Limb (tissue), 2 donors: ENCODE results near the gene BEND6.

Experiments used
- DNase-seq, 2 donors: peaks; one replicate each; pipeline ENCODE4 v3.0.0-alpha.2; 2016; ENCODE audit errors: extremely low spot score in 2 of 2

The BEND6 gene, protein sequence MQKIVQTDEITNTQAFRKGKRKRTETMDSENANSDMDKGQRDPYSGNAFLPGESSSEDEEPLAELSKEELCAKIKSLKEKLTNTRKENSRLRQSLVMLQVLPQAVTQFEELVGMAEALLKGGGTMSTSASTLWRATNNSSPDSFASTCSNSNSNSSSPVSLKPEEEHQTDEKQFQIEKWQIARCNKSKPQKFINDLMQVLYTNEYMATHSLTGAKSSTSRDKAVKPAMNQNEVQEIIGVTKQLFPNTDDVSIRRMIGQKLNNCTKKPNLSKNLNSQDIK

DNA sequence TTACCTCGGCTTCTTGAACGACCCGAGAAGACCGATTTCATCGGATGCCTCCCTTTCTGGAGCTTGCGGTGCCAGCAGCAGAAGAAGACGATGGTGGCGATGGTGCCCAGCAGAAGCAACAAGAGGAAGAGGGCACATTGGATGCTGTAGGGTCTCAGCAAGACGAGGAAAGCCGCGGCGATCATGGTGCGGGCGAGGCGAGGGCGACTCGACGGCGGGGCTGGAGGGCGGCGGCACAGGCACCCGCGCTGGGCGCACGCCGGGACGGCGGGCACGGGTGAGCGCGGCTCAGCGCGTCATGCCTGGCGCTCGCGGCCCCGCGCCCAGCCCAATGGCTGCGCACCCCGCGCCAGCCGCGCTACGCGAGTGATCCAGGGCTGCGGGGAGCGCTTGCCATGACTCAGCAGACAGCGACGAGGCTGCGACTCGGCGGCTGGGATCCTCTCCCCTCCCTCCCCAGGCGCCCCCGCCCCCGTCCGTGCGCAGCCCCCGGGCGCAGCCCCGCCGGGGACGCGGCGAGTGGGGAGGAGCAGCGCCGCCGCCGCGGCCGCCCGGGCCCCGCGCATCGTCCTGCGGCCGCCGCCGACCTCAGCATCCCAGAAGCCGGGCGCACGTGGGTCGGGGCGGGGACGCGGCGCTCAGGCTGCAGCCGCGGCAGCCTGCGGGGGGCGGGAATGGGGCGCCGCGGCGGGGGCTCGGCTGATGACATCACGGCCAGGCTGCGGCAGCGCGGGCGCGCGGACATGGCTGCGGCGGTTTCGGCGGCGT is at the start of gene BEND6:
TSS of gene BEND6 (plus strand) at position 705 of the 768 bp plus-strand sequence. CDS start 26,704 bp downstream, outside the sequence.
- DNase-seq = peak; percentile 38 to 84

DNA sequence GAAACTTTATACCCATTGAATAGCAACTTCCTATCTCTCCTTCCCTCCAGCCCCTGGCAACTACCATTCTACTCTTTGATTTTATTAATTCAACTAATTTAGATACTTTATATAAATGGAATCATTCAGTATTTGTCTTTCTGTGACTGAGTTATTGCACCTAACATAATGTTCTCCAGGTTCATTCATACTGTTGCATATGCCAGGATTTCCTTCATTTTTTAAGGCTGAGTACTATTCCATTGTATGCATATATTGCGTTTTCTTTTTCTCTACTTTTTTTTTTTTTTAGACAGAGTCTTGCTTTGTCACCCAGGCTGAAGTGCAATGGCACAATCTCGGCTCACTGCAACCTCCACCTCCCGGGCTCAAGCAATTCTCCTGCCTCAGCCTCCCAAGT is 49.5 kb upstream of the BEND6 start:
- no peak for DNase-seq

GRCh38 chr6:56906752-56907151 is 48.2 kb upstream of the BEND6 start:
- DNase-seq = no peak

- DNase-seq = no peak
These were observed 45.6 kb upstream of the BEND6 start for GRCh38 chr6:56909115-56909907.

DNA sequence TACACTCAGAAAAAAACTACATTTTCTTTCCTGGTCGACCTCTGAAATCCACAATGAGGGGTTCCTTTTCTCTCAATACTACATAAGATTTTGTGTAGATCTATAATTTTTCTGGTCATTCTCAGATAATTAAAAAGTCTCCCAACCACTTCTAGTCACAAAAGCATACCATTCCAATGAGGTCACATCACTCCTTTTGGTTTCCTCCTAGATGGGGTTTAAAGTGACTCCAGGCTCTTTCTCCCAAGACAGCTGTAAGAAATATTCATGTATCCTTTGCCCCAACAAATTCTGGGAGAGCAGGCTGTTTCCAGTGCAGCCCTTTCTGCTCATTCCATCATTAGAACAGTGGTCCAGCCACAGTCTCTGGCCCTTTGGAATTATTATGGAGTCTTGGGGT is 43.1 kb upstream of the BEND6 start:
- DNase-seq = no peak

DNA sequence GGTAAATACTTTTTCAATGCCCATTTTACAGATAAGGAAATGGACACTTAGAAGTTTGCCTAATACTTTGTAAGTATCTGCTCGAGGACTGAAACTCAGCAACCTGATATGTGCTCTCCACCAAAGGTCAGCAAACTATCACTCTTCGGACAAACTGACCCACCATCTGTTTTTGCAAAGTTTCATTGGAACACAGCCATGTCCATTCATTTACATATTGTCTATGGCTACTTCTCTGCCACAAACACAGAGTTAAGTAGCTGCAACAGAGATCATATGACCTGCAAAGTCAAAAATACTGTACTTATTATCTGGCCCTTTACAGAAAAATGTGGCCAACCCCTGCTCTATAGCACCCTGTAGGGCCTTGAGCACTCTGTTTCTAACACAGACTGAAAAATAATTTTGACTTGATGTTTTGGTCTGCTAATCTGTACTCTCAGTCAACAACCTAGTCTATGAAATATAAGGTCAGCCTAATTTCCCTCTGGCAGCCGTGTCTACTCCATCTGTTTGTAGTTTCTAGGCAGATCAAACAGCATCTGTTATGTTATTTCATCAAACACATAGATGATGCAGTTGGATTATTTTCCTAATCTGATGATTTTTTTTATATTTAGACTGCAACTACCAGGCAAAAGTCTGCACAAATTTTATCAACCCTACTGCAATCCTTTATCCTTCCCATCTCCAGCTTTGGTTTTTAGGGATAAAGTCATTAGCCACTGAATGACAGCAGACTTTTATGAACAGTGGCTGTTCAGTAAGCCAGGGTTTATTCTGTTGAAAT is 41.4 kb upstream of the BEND6 start:
- DNase-seq = no peak

DNA sequence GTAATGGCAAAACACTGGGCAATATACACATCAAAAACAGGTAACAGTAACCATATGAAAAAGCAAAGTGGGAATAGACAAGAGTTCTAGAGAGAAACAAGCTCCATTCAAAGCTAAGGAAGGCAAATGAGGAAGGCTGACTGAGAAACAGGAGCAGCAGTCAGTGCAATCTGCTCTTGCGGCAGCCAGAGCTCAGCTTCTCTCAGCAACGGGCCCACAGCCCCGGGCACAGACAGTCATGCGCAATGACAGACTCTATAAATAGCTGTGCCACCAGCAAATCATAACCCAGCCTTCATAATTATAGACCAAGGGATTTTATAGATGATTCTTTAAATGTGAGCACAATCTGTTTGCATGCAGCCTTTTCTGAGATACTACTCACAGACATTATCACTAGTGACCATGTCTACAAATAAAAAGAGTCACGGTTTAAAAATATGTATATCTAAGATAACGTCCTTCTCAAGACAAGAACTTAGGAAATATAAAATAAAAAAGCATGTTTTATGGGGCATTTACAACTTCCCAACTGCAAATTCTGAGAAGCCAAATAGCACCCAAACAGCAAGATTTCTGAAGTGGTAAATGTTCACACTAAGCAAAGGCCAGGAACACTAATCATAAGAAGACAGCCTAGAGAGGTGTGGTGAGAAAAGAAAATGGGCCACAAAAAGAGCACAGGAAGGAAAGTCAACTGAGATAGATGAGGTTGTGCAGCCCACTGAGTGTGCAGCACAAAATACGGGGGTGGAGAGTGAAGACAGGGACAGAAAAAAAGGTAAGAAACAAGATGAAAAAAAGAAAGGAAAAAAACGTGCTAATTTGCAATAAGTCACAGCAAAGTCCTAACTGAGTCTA is 39.9 kb upstream of the BEND6 start:
- DNase-seq = no peak

GRCh38 chr6:56915832-56916231 is 39.1 kb upstream of the BEND6 start:
- DNase-seq = no peak

- no peak for DNase-seq
These were observed 37.9 kb upstream of the BEND6 start for GRCh38 chr6:56916849-56917551.

DNA sequence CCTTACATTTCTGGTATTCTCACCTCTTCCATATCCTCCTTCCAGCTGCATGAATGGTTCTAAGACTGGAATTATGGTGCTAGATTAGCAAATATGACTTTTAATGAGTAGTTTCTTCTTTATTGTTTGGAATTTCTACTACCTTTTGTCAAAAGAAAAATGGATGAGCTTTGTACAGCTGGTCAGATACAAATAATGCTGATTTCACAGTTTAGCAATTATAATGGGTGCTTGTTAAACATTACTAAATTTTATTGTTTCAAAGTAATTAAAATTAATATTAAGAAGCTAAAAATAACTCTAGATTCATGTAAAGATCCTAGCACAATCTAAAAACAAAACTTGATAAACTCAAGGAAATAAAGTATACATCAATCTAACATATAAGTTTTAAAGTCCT is 32.3 kb upstream of the BEND6 start:
- no peak for DNase-seq

DNA sequence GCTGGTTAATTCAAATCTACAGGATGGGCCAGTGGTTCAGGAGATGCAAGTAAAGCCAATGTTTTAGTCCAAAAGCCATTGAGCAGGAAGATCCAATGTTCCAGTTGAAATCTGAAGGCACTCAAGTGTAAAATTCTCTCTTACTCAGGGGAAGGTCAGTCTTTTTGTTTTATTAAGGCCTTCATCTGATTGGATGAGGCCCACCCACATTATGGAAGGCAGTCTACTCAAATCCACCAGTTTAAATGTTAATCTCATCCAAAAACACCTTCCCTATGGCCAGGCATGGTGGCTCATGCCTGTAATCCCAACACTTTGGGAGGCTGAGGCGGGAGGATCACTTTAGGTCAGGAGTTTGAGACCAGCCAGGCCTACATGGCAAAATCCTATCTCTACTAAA is 31.3 kb upstream of the BEND6 start:
- no peak for DNase-seq

- no peak for DNase-seq
These were observed 27.1 kb upstream of the BEND6 start for GRCh38 chr6:56927538-56928453.

DNA sequence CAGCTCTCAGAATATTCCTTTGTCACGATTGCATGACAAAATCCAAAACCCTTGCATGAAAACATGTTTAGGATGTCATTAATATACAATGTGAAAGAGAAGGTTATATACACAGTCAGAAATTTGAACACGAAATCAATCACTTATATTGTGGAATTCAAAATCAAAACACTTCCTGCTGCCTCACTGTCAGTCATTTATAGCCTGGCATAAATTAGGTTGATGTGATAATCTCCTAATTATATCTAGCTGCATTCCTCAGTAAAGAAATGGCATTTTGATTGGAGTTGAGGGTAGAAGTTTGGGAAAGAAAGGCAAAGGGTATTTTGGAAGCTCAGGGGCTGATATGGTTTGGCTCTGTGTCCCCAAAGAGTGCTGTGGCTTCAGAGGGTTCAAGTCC is 24.1 kb upstream of the BEND6 start:
- no peak for DNase-seq

DNA sequence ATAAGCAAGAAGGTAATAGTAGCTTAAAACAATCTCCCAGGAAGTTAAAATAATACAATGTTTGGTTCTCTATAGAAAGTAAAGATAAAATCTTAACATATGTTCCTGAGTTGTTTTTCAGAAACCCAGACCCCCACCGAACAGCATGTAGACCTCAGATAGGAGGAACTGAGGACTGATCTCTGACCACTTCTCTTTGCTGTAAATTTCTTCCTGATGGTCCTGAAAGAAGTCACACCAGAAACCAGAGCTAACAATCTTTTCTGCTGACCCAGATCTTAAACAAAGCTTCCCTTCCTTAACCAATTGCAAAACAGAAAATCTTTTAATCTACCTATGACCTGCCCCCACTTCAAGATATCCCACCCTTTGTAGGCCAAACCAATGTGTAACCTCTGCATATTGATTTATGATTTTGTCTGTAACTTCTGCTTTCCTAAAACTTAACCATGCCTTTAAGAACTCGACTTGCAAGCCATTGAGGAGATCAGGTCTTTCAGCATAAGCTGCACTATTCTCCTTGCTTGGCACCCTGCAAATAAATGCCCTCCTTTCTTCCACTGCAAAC is 21.9 kb upstream of the BEND6 start:
- DNase-seq = no peak

DNA sequence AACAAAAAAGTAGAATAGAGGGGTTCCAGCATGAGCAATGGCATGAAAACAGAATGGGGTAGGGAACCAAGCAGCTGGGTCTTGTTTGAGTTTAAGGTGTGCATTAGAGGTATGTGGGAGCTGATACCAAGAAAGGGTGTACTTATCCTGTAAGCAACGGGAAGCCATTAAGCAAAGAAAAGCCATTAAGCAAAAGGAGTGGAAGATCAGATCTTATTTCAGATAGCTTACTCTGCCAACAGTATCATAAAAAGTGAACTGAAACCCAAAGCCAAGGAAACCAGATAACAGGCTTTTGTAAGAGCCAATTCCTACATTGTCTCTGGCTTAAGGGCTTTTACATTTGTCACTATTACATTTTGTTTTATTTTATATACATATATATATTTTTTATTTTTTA is 21.3 kb upstream of the BEND6 start:
- DNase-seq = no peak

DNA sequence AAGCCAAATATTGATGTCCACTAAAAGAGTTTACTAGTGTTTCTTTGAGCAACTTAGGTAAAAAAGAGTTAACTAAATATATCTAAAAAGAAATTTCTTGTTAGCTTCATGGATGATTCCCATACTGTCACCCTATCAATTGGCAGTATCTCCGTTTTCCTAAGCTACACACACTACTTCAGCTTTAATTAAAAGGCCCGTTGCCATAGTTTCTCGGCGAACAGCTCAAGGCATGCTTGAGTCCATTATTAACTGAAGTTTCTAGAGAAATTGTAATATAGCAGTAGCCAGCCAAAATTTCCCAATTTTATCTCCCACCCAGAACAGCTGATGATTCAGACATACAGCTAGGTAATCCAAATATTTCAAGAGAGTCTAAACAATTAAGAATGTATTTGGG is 20.0 kb upstream of the BEND6 start:
- no peak for DNase-seq

GRCh38 chr6:56936466-56936865 is 18.4 kb upstream of the BEND6 start:
- DNase-seq = no peak

DNA sequence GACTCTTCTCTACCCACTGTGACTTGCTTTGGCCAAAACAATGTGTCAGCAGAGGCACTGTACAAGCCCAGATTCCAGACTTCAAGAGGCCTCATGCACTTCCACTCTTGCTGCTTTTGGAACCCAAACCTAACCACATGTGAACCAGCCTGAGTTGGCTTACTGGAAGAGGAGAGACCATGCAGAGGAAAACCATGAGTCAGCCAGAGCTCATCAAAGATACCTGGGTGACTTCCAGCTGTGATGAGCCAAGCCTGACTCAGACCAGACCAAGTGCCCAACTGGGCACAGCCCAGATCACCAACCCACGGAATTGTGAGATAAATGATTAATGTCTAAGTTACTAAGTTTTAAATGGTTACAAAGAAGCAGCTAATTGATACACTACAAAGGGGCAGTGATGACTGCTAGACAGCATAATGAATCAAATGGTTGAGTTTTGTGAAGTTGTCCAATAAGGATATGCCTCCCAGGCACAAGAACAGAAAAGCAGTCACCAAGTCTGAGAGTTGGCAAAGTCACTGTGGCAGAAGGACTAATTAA is 16.2 kb upstream of the BEND6 start:
- no peak for DNase-seq
